ENCODE measurements around the gene LRMDA. TPM values are rescaled to one million over a fixed set of nuclear protein-coding genes. Genes with fewer than 3 reads are reported as not detected.

Gene LRMDA
- total RNA-seq, 1 experiment from 2014 or later: 0.24 TPM

- Histone ChIP-seq H3K36me3 (no peaks in the 10 kb centered on the region), H3K9me3 (replicated peaks) (no peaks in the 10 kb centered on the region), H3K4me1 (no peaks in the 10 kb centered on the region), H3K27me3 (peaks cover 3% of the 10 kb centered on the region; the same call in 1 of the 2 replicates), H3K27ac (no peak overlapping the region), H3K4me3 (no peak overlapping the region)
- DNase-seq: no peak
Observed at GRCh38 chr10:75646218-75646915, 214.9 kb downstream of the LRMDA start.

DNA sequence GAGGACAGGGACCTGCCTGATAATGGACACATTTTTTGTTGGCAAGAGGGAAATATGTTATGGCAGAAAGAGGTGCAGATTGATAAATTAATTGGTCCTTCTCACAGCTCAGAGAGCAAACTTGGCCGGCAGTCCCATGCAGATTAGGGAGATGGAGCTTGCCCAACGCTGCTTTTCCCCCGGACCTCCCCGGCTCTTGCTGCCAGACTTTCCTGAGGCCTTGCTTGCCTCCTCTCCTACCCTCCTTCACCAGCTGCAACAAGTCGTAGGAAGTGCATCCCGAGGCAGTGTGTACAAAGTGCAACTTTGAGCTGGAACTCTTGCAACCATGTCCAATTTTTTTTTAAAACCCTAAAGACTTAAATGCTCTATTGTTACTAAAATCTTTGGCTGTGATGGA, 215.5 kb downstream of the LRMDA start:
- H3K4me3 ChIP-seq: no peak overlapping the region
- H3K9me3 ChIP-seq (replicated peaks): no peaks in the 10 kb centered on the region
- H3K27me3 ChIP-seq: peaks cover 3% of the 10 kb centered on the region; the same call in 1 of the 2 replicates
- no peak overlapping the region for H3K27ac ChIP-seq
- DNase-seq: no peak
- H3K4me1 ChIP-seq: no peaks in the 10 kb centered on the region
- no peaks in the 10 kb centered on the region for H3K36me3 ChIP-seq

DNA sequence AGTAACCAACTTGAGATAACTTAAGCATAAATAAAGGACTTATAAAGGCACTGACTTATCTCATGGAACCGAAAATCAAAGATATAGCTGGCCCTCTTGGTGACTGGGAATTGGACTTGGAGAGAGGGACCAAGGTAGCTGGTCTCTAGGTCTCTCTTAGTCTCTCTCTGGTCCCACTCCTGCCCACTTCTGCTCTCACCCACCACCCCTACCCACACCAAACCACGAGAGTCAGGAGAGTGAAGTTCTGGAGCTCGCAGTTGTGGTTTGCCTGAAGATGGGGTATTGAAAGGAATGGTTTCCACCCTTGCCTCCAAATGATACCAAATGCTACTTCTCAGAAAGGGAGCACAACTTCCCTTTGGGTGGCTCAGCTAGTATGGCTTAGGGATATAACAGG, 216.3 kb downstream of the LRMDA start:
- no peaks in the 10 kb centered on the region for H3K9me3 ChIP-seq (replicated peaks)
- no peak overlapping the region for H3K4me3 ChIP-seq
- H3K27me3 ChIP-seq: no peaks in the 10 kb centered on the region; the same call in 1 of the 2 replicates
- H3K4me1 ChIP-seq: no peaks in the 10 kb centered on the region
- no peaks in the 10 kb centered on the region for H3K36me3 ChIP-seq
- no peak overlapping the region for H3K27ac ChIP-seq
- no peak for DNase-seq

DNA sequence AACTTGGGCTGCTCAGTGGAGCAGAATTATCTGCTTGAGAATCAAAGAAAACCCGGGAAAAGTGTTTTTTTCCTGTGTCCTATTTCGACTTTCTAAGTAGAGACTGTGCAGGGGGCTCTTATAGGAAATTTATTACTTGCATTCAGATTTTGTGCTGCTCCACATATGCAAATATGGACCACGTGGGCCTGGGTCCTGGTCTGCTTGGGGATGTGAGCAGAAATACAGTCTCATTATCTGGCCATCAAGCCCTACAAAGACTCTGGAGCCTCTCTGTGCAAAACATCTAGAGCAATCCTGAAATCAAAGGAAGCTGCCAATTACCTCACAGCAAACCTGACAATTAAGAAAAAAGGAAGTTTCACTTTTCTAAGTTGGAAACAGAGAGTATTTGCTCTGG, 216.9 kb downstream of the LRMDA start:
- Histone ChIP-seq H3K9me3 (replicated peaks) (no peaks in the 10 kb centered on the region), H3K27ac (no peak overlapping the region), H3K4me1 (no peaks in the 10 kb centered on the region), H3K27me3 (no peaks in the 10 kb centered on the region; the same call in 1 of the 2 replicates), H3K4me3 (no peak overlapping the region), H3K36me3 (no peaks in the 10 kb centered on the region)
- no peak for DNase-seq

GRCh38 chr10:75648854-75649253, 217.4 kb downstream of the LRMDA start:
- Histone ChIP-seq H3K36me3 (no peaks in the 10 kb centered on the region), H3K9me3 (replicated peaks) (no peaks in the 10 kb centered on the region), H3K27ac (no peak overlapping the region), H3K4me3 (no peak overlapping the region), H3K4me1 (no peaks in the 10 kb centered on the region), H3K27me3 (no peaks in the 10 kb centered on the region; the same call in 1 of the 2 replicates)
- DNase-seq: no peak

- no peak for DNase-seq
- no peaks in the 10 kb centered on the region; the same call in 1 of the 2 replicates for H3K27me3 ChIP-seq
- H3K4me1 ChIP-seq: no peaks in the 10 kb centered on the region
- H3K4me3 ChIP-seq: no peak overlapping the region
- H3K36me3 ChIP-seq: no peaks in the 10 kb centered on the region
- no peak overlapping the region for H3K27ac ChIP-seq
- H3K9me3 ChIP-seq (replicated peaks): no peaks in the 10 kb centered on the region
Observed at GRCh38 chr10:75649466-75649865, 218.0 kb downstream of the LRMDA start.

DNA sequence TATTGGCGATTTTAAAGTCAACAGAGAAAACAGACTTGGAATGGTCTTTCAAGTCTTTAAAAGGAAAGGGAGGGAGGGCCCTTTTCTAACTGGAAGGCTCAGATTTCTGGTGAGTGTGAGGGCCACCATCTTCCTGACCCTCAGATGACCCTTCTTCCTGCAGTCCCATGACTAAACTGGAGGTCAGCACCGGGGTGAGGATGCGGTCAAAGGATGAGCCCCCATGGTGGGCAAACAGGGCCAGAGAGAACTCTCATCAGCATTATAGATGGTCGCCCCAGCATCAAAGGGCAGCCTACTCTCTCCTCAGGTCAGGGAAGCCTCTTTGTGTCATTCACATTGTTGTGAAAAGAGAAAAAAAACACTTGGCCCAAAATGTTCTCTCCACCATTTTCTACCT, 219.2 kb downstream of the LRMDA start:
- Histone ChIP-seq H3K27ac (no peak overlapping the region), H3K27me3 (no peaks in the 10 kb centered on the region; the same call in 1 of the 2 replicates), H3K9me3 (replicated peaks) (no peaks in the 10 kb centered on the region), H3K4me1 (no peaks in the 10 kb centered on the region), H3K36me3 (no peaks in the 10 kb centered on the region), H3K4me3 (no peak overlapping the region)
- DNase-seq: no peak

- no peaks in the 10 kb centered on the region; the same call in 1 of the 2 replicates for H3K27me3 ChIP-seq
- no peak for DNase-seq
- no peaks in the 10 kb centered on the region for H3K4me1 ChIP-seq
Observed at GRCh38 chr10:75651417-75651816, 220.0 kb downstream of the LRMDA start.

DNA sequence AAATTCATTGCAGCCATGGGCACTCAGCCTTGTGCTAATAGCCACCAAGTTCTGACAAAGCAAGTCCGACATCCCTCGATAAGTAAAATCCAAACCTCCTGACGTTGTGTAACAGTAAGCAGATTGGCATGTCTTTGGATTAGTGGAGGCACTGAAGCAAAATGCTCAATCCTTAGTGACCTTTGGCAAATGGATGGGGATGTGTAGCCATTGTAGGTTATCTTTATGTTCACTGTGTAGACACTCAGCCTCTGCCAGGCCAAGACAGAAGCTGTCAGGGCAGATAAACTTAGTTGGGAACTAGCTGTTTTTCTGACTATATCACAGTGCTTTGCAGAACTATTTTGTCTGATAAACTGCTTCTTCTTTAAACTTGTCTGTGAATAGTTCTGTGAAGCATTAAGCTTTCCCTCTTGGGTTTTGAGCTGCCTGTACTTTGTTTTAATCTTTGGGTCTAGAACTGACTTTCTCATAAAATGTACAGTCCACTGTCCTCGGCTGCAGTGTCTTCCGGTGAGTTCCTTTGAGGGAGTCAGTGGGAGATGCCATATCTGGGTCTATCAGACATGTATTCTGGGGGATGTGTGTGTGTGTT, 220.8 kb downstream of the LRMDA start:
- no peak for DNase-seq
- Histone ChIP-seq H3K4me3 (no peak overlapping the region), H3K4me1 (no peaks in the 10 kb centered on the region), H3K9me3 (replicated peaks) (no peaks in the 10 kb centered on the region), H3K27ac (no peak overlapping the region), H3K36me3 (no peaks in the 10 kb centered on the region), H3K27me3 (no peaks in the 10 kb centered on the region; the same call in 1 of the 2 replicates)

More at GRCh38 chr10:75651417-75651816, 220.0 kb downstream of the LRMDA start:
- H3K36me3 ChIP-seq: no peaks in the 10 kb centered on the region
- H3K27ac ChIP-seq: no peak overlapping the region
- no peak overlapping the region for H3K4me3 ChIP-seq
- no peaks in the 10 kb centered on the region for H3K9me3 ChIP-seq (replicated peaks)

- no peak overlapping the region for H3K27ac ChIP-seq
- H3K4me1 ChIP-seq: no peaks in the 10 kb centered on the region
- no peaks in the 10 kb centered on the region for H3K36me3 ChIP-seq
- no peaks in the 10 kb centered on the region; the same call in 1 of the 2 replicates for H3K27me3 ChIP-seq
- no peak overlapping the region for H3K4me3 ChIP-seq
- no peak for DNase-seq
- H3K9me3 ChIP-seq (replicated peaks): no peaks in the 10 kb centered on the region
Observed at GRCh38 chr10:75653761-75654160, 222.3 kb downstream of the LRMDA start.

DNA sequence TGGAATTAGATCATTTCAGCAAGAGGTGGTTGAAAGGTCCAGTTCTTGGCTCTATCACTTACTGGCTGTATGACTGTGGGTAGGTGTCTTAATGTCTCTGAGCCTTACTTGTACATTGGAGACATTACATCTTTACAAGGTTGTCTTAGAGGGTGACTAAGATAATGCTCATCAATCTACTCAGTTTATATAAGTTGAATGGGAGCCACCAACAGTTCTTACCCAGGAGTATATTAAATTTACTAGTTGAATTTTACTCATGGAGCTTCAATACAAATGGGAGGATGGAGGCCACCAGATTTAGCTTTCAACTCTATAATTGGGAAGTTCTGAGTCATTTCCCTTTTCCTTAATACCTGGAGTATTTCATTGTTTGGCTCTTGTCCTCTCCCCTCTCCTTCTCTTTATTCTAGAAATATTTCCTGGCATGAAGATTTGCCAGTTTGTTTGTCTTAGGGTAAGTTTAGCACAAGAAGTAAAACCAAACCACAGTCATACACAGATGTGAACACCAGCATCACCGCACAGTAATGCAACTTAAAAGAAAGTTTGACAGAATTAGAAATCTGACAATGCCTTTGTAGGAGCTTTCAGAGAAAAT, 222.8 kb downstream of the LRMDA start:
- Histone ChIP-seq H3K4me1 (no peaks in the 10 kb centered on the region), H3K9me3 (replicated peaks) (no peaks in the 10 kb centered on the region), H3K36me3 (no peaks in the 10 kb centered on the region), H3K27me3 (peaks cover under 1% of the 10 kb centered on the region; the same call in 1 of the 2 replicates), H3K4me3 (no peak overlapping the region), H3K27ac (no peak overlapping the region)
- DNase-seq: no peak

DNA sequence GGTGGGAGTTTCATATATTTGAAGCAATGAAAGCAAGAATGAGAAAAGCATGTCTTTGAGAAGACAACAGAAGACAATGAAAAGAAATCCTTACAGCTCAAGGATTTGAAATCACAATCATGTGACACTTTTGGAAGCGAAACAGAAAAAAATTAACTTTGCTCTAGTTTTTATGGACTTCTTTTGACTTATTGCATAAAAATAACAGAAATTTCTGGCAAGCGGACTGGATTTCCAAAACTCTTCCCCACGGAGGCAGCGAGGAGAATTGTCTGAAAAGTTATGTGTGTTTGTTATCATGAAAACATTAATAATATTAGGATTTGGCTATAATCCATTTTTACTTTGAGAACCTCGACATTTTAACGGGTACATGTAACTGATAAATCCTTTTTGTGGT, 223.3 kb downstream of the LRMDA start:
- peaks cover 2% of the 10 kb centered on the region; the same call in 1 of the 2 replicates for H3K27me3 ChIP-seq
- no peak for DNase-seq

DNA sequence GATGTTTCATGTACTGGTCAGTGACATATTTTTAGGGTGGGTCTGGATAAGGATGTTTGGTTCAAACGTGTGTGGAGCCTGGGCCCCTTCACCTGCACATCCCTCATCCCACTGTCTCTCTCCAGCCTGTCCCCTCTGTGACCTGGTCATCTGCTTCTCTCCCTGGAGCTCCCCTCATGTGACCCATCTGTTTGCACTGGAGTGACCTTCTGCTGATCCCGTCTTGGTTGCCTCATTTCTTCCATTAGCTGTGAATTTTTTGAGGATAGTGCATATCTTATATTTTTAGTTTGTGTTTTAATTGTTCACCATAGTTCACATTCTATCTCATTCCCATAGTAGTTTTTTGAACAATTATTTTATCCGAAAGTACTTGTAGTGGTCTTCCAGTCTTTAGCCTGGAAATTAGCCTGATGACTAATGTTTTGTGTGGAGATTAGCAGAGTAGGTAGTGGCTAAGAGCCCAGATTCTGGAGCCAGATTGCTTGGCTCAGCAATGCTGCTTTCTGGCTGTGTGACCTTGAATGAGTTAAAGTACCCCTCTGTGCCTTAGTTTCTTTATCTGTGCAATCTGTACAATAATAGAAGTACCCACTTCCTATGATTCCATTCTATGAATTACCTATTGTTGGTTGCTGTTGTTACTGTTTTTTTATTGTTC, 224.5 kb downstream of the LRMDA start:
- H3K4me1 ChIP-seq: no peaks in the 10 kb centered on the region
- H3K27ac ChIP-seq: no peak overlapping the region
- no peak overlapping the region for H3K4me3 ChIP-seq
- no peaks in the 10 kb centered on the region for H3K36me3 ChIP-seq
- no peak for DNase-seq
- no peaks in the 10 kb centered on the region for H3K9me3 ChIP-seq (replicated peaks)
- peaks cover 2% of the 10 kb centered on the region; the same call in 1 of the 2 replicates for H3K27me3 ChIP-seq

More for the DNA sequence above, 223.3 kb downstream of the LRMDA start:
- Histone ChIP-seq H3K36me3 (no peaks in the 10 kb centered on the region), H3K4me3 (no peak overlapping the region), H3K27ac (no peak overlapping the region), H3K4me1 (no peaks in the 10 kb centered on the region), H3K9me3 (replicated peaks) (no peaks in the 10 kb centered on the region)

DNA sequence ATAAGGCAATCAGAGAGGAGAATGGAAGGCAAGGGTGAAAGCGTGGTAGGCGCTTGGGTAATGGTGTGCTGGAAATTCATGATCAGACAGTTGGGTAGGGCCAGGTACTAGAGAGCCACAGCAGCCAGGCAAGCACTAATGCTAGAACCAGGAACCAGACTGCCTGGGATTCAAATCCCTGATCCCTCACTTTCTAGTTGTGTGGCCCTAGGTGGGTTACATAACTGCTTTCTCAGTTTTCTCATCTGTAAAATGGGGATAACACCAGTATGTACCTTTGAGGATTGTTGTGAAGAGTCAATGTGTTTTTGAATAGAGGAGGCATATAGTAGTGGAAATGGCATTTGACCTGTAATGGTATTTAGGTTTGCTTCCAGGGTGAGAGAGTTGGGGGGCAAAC, 225.9 kb downstream of the LRMDA start:
- DNase-seq: no peak
- Histone ChIP-seq H3K27ac (no peak overlapping the region), H3K36me3 (no peaks in the 10 kb centered on the region), H3K9me3 (replicated peaks) (no peaks in the 10 kb centered on the region), H3K4me1 (no peaks in the 10 kb centered on the region), H3K4me3 (no peak overlapping the region), H3K27me3 (peaks cover 2% of the 10 kb centered on the region; the same call in 1 of the 2 replicates)

DNA sequence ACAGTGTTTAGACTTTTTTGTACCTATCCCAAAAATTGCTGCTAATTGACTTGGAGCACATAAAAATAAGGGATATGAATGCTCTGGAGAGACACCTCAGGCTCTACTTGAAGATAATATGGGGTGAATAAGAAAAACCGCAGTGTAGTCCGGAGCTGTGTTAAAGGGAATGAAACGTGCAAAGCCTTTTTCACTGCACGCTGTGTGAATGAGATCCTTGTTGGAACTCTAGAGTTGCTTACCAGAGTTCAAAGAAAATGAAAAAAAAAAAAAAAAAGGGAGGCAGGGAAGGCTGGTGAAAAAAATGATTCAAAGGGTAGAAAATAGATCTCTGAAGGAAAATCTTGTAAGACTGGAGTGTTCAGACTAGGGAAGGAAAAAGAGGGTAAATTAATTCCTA, 226.6 kb downstream of the LRMDA start:
- Histone ChIP-seq H3K4me1 (no peaks in the 10 kb centered on the region), H3K27me3 (peaks cover 2% of the 10 kb centered on the region; the same call in 1 of the 2 replicates), H3K36me3 (no peaks in the 10 kb centered on the region), H3K9me3 (replicated peaks) (no peaks in the 10 kb centered on the region), H3K4me3 (no peak overlapping the region), H3K27ac (no peak overlapping the region)
- no peak for DNase-seq

Data from SJCRH30 (cell line).